HepG2 (cell line): ENCODE measurements around the gene ZC3H4. TPM values are rescaled to one million over a fixed set of nuclear protein-coding genes. Genes with fewer than 3 reads are reported as not detected.

Experiments used
- ATAC-seq: fragments of 200-7000 bp; cut with Tn5 transposase; 3 replicates; pipeline ENCODE4 v1.9.1; 2020; ENCODE audit warnings: mild to moderate bottlenecking, moderate library complexity
- BruUV-seq: library from RNA; stranded (reverse); fragments of 400-500 nt; replicated peaks from 2 replicates; lab custom pipeline; 2021; lab: Mats Ljungman, UMichigan
- CTCF ChIA-PET: fragments of 300-600 bp; formaldehyde crosslinking; extraction: SDS; loops from one replicate; lab custom pipeline; 2021; ENCODE audit warnings: low total read pairs, inconsistent platforms, low intra/inter-chr PET ratio; lab: Yijun Ruan, JAX
- POLR2A ChIA-PET: fragments of 350-600 bp; sonication (Branson Sonifier 250); formaldehyde crosslinking; loops from one replicate; lab custom pipeline; 2020; ENCODE audit warnings: antibody characterized with exemption, inconsistent platforms; lab: Yijun Ruan, JAX
- DNase-seq: peaks from one replicate; pipeline ENCODE4 v3.0.0-alpha.2; 2015; ENCODE audit warnings: low spot score
- FAIRE-seq: peaks from 3 replicates; lab custom pipeline; 2011; peaks lifted over from hg19 to GRCh38; lab: Jason Lieb, UNC
- H2AFZ ChIP-seq: one replicate; pipeline ENCODE4 v1.6.1; 2011; ENCODE audit warnings: low read length, inconsistent platforms
- H3K27ac ChIP-seq: fragments of 300-600 bp; 3 replicates; pipeline ENCODE4 v1.8.0; 2011; ENCODE audit warnings: mixed run types, mild to moderate bottlenecking, mixed read lengths, low read length, inconsistent platforms; ENCODE audit not compliant: insufficient read depth; ENCODE audit errors: extremely low read length
- H3K27me3 ChIP-seq, 2 experiments: fragments of 200-600 bp in 1 of 2; 2 replicates in 1 of 2; 3 replicates in 1 of 2; pipeline versions ENCODE4 v1.6.0 to v1.8.0; 2011; ENCODE audit warnings: low read length in 2 of 2, mild to moderate bottlenecking in 2 of 2, moderate library complexity in 2 of 2, inconsistent platforms in 1 of 2; ENCODE audit not compliant: insufficient read depth in 2 of 2, control insufficient read depth in 1 of 2
- H3K36me3 ChIP-seq, 2 experiments: fragments of 200-600 bp in 1 of 2; replicated peaks in 1 of 2; 2 replicates in 1 of 2; 3 replicates in 1 of 2; pipeline versions ENCODE4 v1.5.1 to v1.8.0; 2011; ENCODE audit warnings: low read length in 2 of 2, inconsistent platforms in 1 of 2; ENCODE audit not compliant: insufficient read depth in 2 of 2, control insufficient read depth in 1 of 2
- H3K4me1 ChIP-seq: 2 replicates; pipeline ENCODE4 v1.5.1; 2012; ENCODE audit warnings: low read length, inconsistent platforms; ENCODE audit not compliant: insufficient read depth
- H3K4me2 ChIP-seq: 2 replicates; pipeline ENCODE4 v1.6.0; 2011; ENCODE audit warnings: low read depth, low read length, inconsistent platforms
- H3K4me3 ChIP-seq, 3 experiments: fragments of 200-600 bp in 1 of 3; sonication (generic), shearing (Covaris generic) in 1 of 3; replicated peaks in 1 of 3; 2 replicates each; pipeline ENCODE4 v1.5.1; 2011 to 2016; ENCODE audit warnings: low read length in 3 of 3, inconsistent platforms in 2 of 3, low read depth in 2 of 3, mild to moderate bottlenecking in 2 of 3, control low read depth in 1 of 3, mixed read lengths in 1 of 3; ENCODE audit not compliant: insufficient read depth in 1 of 3
- H3K79me2 ChIP-seq: one replicate; pipeline ENCODE4 v1.6.1; 2011; ENCODE audit warnings: low read length, inconsistent platforms; ENCODE audit not compliant: insufficient read depth
- H3K9ac ChIP-seq: 2 replicates; pipeline ENCODE4 v1.6.0; 2011; ENCODE audit warnings: mild to moderate bottlenecking, low read depth, low read length, inconsistent platforms; ENCODE audit not compliant: insufficient read depth
- H3K9me3 ChIP-seq: 2 replicates; pipeline ENCODE4 v1.5.1; 2012; ENCODE audit warnings: mild to moderate bottlenecking, low read length
- H4K20me1 ChIP-seq: 2 replicates; pipeline ENCODE4 v1.6.0; 2011; ENCODE audit warnings: inconsistent platforms, mild to moderate bottlenecking, low read length, moderate library complexity; ENCODE audit not compliant: insufficient read depth
- AGO1 ChIP-seq: fragments of 200-400 bp; formaldehyde crosslinking; IDR thresholded peaks from 2 replicates; pipeline ENCODE4 v1.6.1; 2017; ENCODE audit warnings: mild to moderate bottlenecking, low read depth, low read length, moderate library complexity; ENCODE audit not compliant: poor library complexity, severe bottlenecking
- CEBPB ChIP-seq: IDR thresholded peaks from 2 replicates; pipeline ENCODE4 v1.6.1; 2011; ENCODE audit warnings: low read depth, low read length, improper control_type of control experiment, borderline replicate concordance
- NFRKB ChIP-seq: fragments of 450-650 bp; IDR thresholded peaks from 2 replicates; pipeline ENCODE4 v1.6.1; 2017
- RFXANK ChIP-seq: IDR thresholded peaks from 2 replicates; pipeline ENCODE4 v1.6.1; 2016
- SOX13 ChIP-seq, 3 experiments: fragments of 450-650 bp in 1 of 3; sonication (generic) in 1 of 3; formaldehyde crosslinking in 1 of 3; IDR thresholded peaks in 2 of 3; conservative IDR thresholded peaks in 1 of 3; 2 replicates each; pipeline versions ENCODE4 v1.5.0 to v1.6.1; 2016 to 2020; ENCODE audit warnings: antibody characterized with exemption in 1 of 3, mild to moderate bottlenecking in 1 of 3, missing compliant biosample characterization in 1 of 3, missing genetic modification reagents in 1 of 3, moderate library complexity in 1 of 3
- ZC3H4 ChIP-seq: sonication (generic); formaldehyde crosslinking; IDR thresholded peaks from 2 replicates; pipeline ENCODE4 v1.4.0; 2020; ENCODE audit warnings: missing genetic modification reagents, borderline replicate concordance
- ZKSCAN5 ChIP-seq: sonication (generic); formaldehyde crosslinking; IDR thresholded peaks from 2 replicates; pipeline ENCODE4 v1.5.1; 2020; ENCODE audit warnings: mild to moderate bottlenecking, missing genetic modification reagents
- ZNF30 ChIP-seq: sonication (generic); formaldehyde crosslinking; IDR thresholded peaks from 2 replicates; pipeline ENCODE4 v1.5.0; 2020; ENCODE audit warnings: mild to moderate bottlenecking, missing genetic modification reagents
- ZNF431 ChIP-seq: sonication (generic); formaldehyde crosslinking; IDR thresholded peaks from 2 replicates; pipeline ENCODE4 v1.9.0; 2022; ENCODE audit warnings: missing genetic modification reagents, low read depth, mild to moderate bottlenecking, borderline replicate concordance
- ZNF567 ChIP-seq: sonication (generic); formaldehyde crosslinking; IDR thresholded peaks from 2 replicates; pipeline ENCODE4 v1.8.1; 2023; ENCODE audit warnings: mild to moderate bottlenecking, missing genetic modification reagents, borderline replicate concordance
- ZNF746 ChIP-seq: sonication (generic); formaldehyde crosslinking; IDR thresholded peaks from 2 replicates; pipeline ENCODE4 v1.8.0; 2022; ENCODE audit warnings: mild to moderate bottlenecking, missing genetic modification reagents
- WGBS: methylation state at CpG from one replicate; pipeline ENCODE4 v1.1.6; 2017; ENCODE audit warnings: low lambda C conversion rate; 5-methylcytosine and 5-hydroxymethylcytosine counted together
- in situ Hi-C: cut with HindIII; loops from 2 replicates; pipeline ENCODE4 v1.10.0; 2017; ENCODE audit warnings: low pct_unique_long_range_greater_than_20kb; ENCODE audit not compliant: extremely low pct_ligation_motif_present
- intact Hi-C: fragments of 100-400 bp; cut with micrococcal nuclease; formaldehyde crosslinking; loops from one replicate; pipeline ENCODE4 v1.10.0; 2022; ENCODE audit not compliant: unreplicated experiment
- polyA plus RNA-seq, 8 experiments: library from polyadenylated mRNA; depleted of rRNA in 3 of 8; stranded (reverse) in 7 of 8; unstranded in 1 of 8; fragments of >200 nt; fragmentation: Illumina TruSeq in 4 of 8; extraction: Trizol in 4 of 8; gene quantifications; 2 replicates each; pipeline versions ENCODE4 v1.2.1 to v1.2.3, GENCODE V29; 2011 to 2016; ENCODE audit warnings: low read depth in 4 of 8, missing spikeins in 1 of 8, mixed read lengths in 1 of 8; ENCODE audit not compliant: insufficient read depth in 1 of 8
- total RNA-seq, 5 experiments: library from RNA; depleted of rRNA; stranded (reverse); fragments of >200 nt; fragmentation: Illumina TruSeq; extraction: Trizol; gene quantifications; 2 replicates each; pipeline ENCODE4 v1.2.3, GENCODE V29; 2016; ENCODE audit warnings: low read depth in 1 of 5
- TF ChIP-seq, protein P1 (sequence below): sonication (generic); formaldehyde crosslinking; IDR thresholded peaks from 2 replicates; pipeline ENCODE4 v1.5.1; 2020; ENCODE audit warnings: missing genetic modification reagents, mild to moderate bottlenecking, borderline replicate concordance
- TF ChIP-seq, protein P2 (sequence below): sonication (generic); formaldehyde crosslinking; IDR thresholded peaks from 2 replicates; pipeline ENCODE4 v1.4.0; 2020; ENCODE audit warnings: missing genetic modification reagents
- TF ChIP-seq, protein P3 (sequence below): sonication (generic); formaldehyde crosslinking; IDR thresholded peaks from 2 replicates; pipeline ENCODE4 v1.8.0; 2022; ENCODE audit warnings: mild to moderate bottlenecking, missing genetic modification reagents; ENCODE audit not compliant: insufficient replicate concordance

ZC3H4 gene
- total and polyA plus RNA-seq, 2 of the 13 experiments (the other 11 are each of a cell fraction or from before 2014, with no cell fraction given) = 1.8 to 10.7 TPM

DNA sequence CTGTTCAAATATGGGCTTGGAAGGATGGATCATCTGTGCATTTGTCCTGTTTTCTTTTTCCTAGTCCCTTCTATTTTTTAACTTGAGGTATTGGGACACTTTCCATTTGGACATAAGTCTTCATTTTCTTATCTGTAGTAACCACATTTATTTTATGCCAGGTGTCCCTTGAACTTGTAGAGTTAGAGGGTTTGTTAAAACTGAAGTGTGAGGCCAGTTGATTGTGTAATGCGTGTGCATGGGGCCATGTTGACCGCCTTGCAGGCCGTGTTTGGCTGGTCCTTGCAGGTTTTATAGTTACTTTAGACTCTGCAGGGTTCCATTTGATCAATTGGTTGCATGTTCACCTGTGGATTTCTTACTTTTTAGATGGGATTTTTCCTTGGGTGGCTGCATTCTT lies 38.1 kb upstream of the ZC3H4 start:
- H3K4me1 ChIP-seq = 0 out of 2 replicates have a peak, but pooled peaks cover 13% of the 10 kb centered on the region
- no TSS peak for BruUV-seq
- no peak for DNase-seq
- intact Hi-C loops = no loop called here
- no peak overlapping the region for H3K4me2 ChIP-seq
- H3K4me3 ChIP-seq = no peak overlapping the region
- ChIA-PET POLR2A (no interaction called here), CTCF (no interaction called here)
- H3K27me3 ChIP-seq = no peaks in the 10 kb centered on the region
- FAIRE-seq = no peak
- no peaks in the 10 kb centered on the region for H3K9me3 ChIP-seq
- H3K9ac ChIP-seq = no peak overlapping the region
- WGBS = 95% methylated on average over 3 of the region's 3 CpGs
- no peak overlapping the region for H3K27ac ChIP-seq
- TF ChIP-seq ZNF30 (CRISPR knock-in tag) (no peak), CEBPB (peak; percentile 15; the same call in 1 of the 2 replicates)
- TF ChIP-seq, all 625 proteins: peak for 1
- Histone ChIP-seq H3K36me3 (peaks cover 20 to 76% of the 10 kb centered on the region in 2 experiments), H3K79me2 (peaks cover 7% of the 10 kb centered on the region), H2AFZ (no peak overlapping the region), H4K20me1 (no peaks in the 10 kb centered on the region; the same call in 1 of the 2 replicates)
- in situ Hi-C loops = no loop called here
- ATAC-seq = no peak

DNA sequence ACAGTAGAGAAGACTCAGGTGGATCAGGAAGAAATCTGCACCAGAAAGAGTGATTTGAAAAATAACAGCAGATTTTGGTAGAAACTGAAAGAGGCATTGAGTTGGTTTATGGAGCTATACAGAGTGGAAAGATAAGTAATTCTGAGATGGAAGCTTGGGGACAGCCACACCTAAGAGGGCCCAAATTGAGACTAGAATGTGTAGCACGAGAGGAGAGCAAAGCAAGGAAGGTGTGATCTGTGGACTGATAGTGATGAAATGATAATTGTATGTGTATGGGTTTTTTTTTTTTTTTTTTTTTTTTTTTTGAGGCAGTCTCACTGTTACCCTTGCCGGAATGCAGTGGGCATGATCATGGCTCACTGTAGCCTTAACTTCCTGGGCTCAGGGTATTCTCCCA lies 33.3 kb upstream of the ZC3H4 start:
- ATAC-seq = no peak
- H3K79me2 ChIP-seq = peaks cover 22% of the 10 kb centered on the region
- no TSS peak for BruUV-seq
- no peak for TF ChIP-seq ZC3H4 (CRISPR knock-in tag)
- no peak for TF ChIP-seq ZNF567
- TF ChIP-seq SOX13 (IDR thresholded peaks at IDR 0.05) = no peak
- no peak for TF ChIP-seq SOX13 (CRISPR knock-in tag; conservative IDR thresholded peaks at IDR 0.05 in 1 of 2, IDR thresholded peaks at IDR 0.05 in 1 of 2)
- TF ChIP-seq, protein P1, sequence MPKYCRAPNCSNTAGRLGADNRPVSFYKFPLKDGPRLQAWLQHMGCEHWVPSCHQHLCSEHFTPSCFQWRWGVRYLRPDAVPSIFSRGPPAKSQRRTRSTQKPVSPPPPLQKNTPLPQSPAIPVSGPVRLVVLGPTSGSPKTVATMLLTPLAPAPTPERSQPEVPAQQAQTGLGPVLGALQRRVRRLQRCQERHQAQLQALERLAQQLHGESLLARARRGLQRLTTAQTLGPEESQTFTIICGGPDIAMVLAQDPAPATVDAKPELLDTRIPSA (CRISPR knock-in tag) = no peak
- TF ChIP-seq ZKSCAN5 (CRISPR knock-in tag) = no peak
- TF ChIP-seq, protein P2, sequence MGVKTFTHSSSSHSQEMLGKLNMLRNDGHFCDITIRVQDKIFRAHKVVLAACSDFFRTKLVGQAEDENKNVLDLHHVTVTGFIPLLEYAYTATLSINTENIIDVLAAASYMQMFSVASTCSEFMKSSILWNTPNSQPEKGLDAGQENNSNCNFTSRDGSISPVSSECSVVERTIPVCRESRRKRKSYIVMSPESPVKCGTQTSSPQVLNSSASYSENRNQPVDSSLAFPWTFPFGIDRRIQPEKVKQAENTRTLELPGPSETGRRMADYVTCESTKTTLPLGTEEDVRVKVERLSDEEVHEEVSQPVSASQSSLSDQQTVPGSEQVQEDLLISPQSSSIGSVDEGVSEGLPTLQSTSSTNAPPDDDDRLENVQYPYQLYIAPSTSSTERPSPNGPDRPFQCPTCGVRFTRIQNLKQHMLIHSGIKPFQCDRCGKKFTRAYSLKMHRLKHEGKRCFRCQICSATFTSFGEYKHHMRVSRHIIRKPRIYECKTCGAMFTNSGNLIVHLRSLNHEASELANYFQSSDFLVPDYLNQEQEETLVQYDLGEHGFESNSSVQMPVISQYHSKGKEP (CRISPR knock-in tag) = no peak
- no peak for TF ChIP-seq AGO1
- no peak for TF ChIP-seq ZNF746 (CRISPR knock-in tag)
- no peak for TF ChIP-seq RFXANK (CRISPR knock-in tag)
- TF ChIP-seq ZNF431 (CRISPR knock-in tag) = no peak
- TF ChIP-seq, protein P3, sequence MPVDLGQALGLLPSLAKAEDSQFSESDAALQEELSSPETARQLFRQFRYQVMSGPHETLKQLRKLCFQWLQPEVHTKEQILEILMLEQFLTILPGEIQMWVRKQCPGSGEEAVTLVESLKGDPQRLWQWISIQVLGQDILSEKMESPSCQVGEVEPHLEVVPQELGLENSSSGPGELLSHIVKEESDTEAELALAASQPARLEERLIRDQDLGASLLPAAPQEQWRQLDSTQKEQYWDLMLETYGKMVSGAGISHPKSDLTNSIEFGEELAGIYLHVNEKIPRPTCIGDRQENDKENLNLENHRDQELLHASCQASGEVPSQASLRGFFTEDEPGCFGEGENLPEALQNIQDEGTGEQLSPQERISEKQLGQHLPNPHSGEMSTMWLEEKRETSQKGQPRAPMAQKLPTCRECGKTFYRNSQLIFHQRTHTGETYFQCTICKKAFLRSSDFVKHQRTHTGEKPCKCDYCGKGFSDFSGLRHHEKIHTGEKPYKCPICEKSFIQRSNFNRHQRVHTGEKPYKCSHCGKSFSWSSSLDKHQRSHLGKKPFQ (CRISPR knock-in tag) = no peak
- TF ChIP-seq NFRKB = no peak

More for the DNA sequence above, 33.3 kb upstream of the ZC3H4 start:
- Histone ChIP-seq H3K27me3 (no peaks in the 10 kb centered on the region), H3K9me3 (no peaks in the 10 kb centered on the region), H3K36me3 (peaks cover 29 to 84% of the 10 kb centered on the region in 2 experiments), H2AFZ (no peak overlapping the region), H4K20me1 (peaks cover 5% of the 10 kb centered on the region; the same call in 1 of the 2 replicates), H3K4me2 (no peak overlapping the region), H3K9ac (no peak overlapping the region), H3K4me3 (no peak overlapping the region), H3K27ac (no peak overlapping the region), H3K4me1 (0 out of 2 replicates have a peak, but pooled peaks cover 8% of the 10 kb centered on the region)
- DNase-seq (no peak), FAIRE-seq (no peak)
- in situ Hi-C loops = loop anchor here (5.0 kb wide), 1 partner anchor 100 kb away; no protein-coding TSS in a partner anchor
- ChIA-PET CTCF (no interaction called here), POLR2A (no interaction called here)
- WGBS = 94% methylated on average over 2 of the region's 2 CpGs
- intact Hi-C loops = loop anchor here (5.0 kb wide), 1 partner anchor 95 kb away; no protein-coding TSS in a partner anchor
